Parathyroid adenoma (tissue), 2 donors: ENCODE results near the gene CENPC.

ENCODE experiments used
- H2AFZ ChIP-seq: fragments of 300-600 bp; sonication (generic); one replicate; pipeline ENCODE4 v1.7.0; 2017; ENCODE audit warnings: antibody characterized with exemption, mild to moderate bottlenecking
- H3K27ac ChIP-seq: fragments of 300-600 bp; sonication (generic); one replicate; pipeline ENCODE4 v1.7.0; 2017
- H3K27me3 ChIP-seq: fragments of 300-600 bp; sonication (generic); one replicate; pipeline ENCODE4 v1.7.0; 2017; ENCODE audit warnings: low read length; ENCODE audit not compliant: control insufficient read depth, insufficient read depth
- H3K36me3 ChIP-seq: fragments of 300-600 bp; sonication (generic); one replicate; pipeline ENCODE4 v1.7.0; 2017; ENCODE audit warnings: low read length; ENCODE audit not compliant: control insufficient read depth, insufficient read depth
- H3K4me1 ChIP-seq: fragments of 300-600 bp; sonication (generic); one replicate; pipeline ENCODE4 v1.7.0; 2017; ENCODE audit warnings: control low read depth
- H3K4me2 ChIP-seq: fragments of 300-600 bp; sonication (generic); one replicate; pipeline ENCODE4 v1.7.0; 2017; ENCODE audit warnings: low read length
- H3K4me3 ChIP-seq: fragments of 300-600 bp; sonication (generic); one replicate; pipeline ENCODE4 v1.7.0; 2017; ENCODE audit warnings: low read depth, low read length
- H3K79me2 ChIP-seq: fragments of 300-600 bp; sonication (generic); one replicate; pipeline ENCODE4 v1.7.0; 2017; ENCODE audit warnings: control low read depth
- H3K9ac ChIP-seq: fragments of 300-600 bp; sonication (generic); one replicate; pipeline ENCODE4 v1.7.0; 2017; ENCODE audit warnings: mild to moderate bottlenecking
- H3K9me3 ChIP-seq: fragments of 300-600 bp; sonication (generic); one replicate; pipeline ENCODE4 v1.7.0; 2017; ENCODE audit warnings: low read length; ENCODE audit not compliant: control insufficient read depth
- TF ChIP-seq, protein P1 (sequence below): fragments of 300-600 bp; sonication (generic); IDR thresholded peaks from one replicate; pipeline ENCODE4 v1.7.0; 2017; ENCODE audit warnings: antibody characterized with exemption, mild to moderate bottlenecking
- donor health status: primary hyperparathyroidism.

Gene CENPC

DNA sequence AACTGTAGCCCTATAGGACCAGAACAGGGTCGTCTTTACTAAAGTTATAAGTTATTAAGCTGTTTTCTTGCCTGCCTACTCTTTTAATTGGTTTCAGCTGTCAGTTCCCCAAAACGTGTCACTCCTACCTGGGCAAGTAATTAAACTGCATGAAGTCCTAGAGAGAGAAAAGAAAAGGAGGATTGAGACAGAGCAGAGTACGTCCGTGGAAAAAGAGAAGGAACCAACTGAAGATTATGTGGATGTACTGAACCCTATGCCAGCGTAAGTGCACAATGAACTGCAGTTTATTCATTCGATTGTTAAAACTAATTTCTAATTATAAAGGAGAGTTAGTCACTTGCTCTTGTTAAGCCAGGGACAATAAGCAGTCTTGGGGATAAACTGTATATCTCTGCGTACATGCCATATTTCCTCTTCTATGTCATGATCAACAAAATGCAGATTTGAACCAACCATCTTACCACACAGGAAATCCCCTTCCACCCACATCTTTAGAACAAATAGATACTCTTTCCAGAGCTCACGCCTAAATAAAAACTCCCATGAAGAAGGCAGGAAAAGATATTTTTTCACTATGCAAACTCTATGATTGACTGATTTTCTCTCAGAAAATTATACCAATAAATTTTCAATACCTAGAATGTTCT, 36.0 kb upstream of the CENPC start:
- Histone ChIP-seq H3K4me3 (no peak overlapping the region), H3K4me2 (no peak overlapping the region), H3K79me2 (no peaks in the 10 kb centered on the region), H3K27ac (no peak overlapping the region), H3K9me3 (no peaks in the 10 kb centered on the region), H3K4me1 (no peaks in the 10 kb centered on the region), H3K36me3 (no peaks in the 10 kb centered on the region), H3K27me3 (no peaks in the 10 kb centered on the region), H2AFZ (no peak overlapping the region), H3K9ac (no peak overlapping the region)
- TF ChIP-seq, protein P1, sequence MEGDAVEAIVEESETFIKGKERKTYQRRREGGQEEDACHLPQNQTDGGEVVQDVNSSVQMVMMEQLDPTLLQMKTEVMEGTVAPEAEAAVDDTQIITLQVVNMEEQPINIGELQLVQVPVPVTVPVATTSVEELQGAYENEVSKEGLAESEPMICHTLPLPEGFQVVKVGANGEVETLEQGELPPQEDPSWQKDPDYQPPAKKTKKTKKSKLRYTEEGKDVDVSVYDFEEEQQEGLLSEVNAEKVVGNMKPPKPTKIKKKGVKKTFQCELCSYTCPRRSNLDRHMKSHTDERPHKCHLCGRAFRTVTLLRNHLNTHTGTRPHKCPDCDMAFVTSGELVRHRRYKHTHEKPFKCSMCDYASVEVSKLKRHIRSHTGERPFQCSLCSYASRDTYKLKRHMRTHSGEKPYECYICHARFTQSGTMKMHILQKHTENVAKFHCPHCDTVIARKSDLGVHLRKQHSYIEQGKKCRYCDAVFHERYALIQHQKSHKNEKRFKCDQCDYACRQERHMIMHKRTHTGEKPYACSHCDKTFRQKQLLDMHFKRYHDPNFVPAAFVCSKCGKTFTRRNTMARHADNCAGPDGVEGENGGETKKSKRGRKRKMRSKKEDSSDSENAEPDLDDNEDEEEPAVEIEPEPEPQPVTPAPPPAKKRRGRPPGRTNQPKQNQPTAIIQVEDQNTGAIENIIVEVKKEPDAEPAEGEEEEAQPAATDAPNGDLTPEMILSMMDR = no peak

DNA sequence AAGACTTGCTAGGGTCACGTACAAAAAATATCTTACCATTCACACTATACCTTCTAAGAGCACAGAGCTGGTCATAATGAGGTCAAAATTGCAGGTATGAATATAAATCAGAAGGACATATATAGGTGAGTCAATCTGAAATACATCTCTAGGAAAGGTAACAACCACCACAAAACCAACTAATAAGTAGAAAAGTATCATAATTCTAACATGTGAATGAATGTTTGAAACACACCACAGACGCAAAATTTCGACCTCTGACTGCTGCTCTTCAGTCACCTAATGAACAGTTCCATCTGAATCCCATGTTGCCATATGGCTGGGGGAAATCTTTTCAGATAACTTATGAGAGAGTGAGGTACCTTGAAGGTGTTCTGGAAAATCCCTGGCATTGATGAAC, 35.3 kb upstream of the CENPC start:
- H3K4me3 ChIP-seq = no peak overlapping the region
- H3K9ac ChIP-seq = no peak overlapping the region
- H3K4me2 ChIP-seq = no peak overlapping the region
- H3K27me3 ChIP-seq = no peaks in the 10 kb centered on the region
- no peaks in the 10 kb centered on the region for H3K79me2 ChIP-seq
- no peak overlapping the region for H2AFZ ChIP-seq
- no peaks in the 10 kb centered on the region for H3K4me1 ChIP-seq
- H3K36me3 ChIP-seq = no peaks in the 10 kb centered on the region
- TF ChIP-seq, protein P1 = no peak
- H3K9me3 ChIP-seq = no peaks in the 10 kb centered on the region
- H3K27ac ChIP-seq = no peak overlapping the region

DNA sequence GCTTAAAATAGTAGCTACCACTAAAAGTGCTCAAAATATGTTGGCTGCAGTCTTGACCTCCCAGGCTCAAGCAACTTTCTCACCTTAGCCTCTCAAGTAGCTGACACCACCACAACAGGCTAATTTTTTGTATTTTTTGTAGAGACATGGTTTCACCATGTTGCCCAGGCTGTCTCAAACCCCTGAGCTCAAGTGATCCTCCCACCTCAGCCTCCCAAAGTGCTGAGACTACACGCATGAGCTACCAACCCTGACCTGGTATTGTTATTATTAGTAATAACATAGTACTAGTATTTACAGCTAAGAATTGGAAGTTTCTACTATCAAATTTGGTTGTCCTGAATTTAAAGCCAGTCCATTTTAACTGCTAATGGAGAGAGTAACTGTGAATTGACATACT, 31.2 kb upstream of the CENPC start:
- no peaks in the 10 kb centered on the region for H3K79me2 ChIP-seq
- no peak overlapping the region for H2AFZ ChIP-seq
- no peak overlapping the region for H3K27ac ChIP-seq
- no peaks in the 10 kb centered on the region for H3K9me3 ChIP-seq
- no peaks in the 10 kb centered on the region for H3K27me3 ChIP-seq
- H3K4me1 ChIP-seq = no peaks in the 10 kb centered on the region
- H3K36me3 ChIP-seq = no peaks in the 10 kb centered on the region
- no peak overlapping the region for H3K4me3 ChIP-seq
- H3K9ac ChIP-seq = no peak overlapping the region
- no peak overlapping the region for H3K4me2 ChIP-seq
- TF ChIP-seq, protein P1 = no peak

DNA sequence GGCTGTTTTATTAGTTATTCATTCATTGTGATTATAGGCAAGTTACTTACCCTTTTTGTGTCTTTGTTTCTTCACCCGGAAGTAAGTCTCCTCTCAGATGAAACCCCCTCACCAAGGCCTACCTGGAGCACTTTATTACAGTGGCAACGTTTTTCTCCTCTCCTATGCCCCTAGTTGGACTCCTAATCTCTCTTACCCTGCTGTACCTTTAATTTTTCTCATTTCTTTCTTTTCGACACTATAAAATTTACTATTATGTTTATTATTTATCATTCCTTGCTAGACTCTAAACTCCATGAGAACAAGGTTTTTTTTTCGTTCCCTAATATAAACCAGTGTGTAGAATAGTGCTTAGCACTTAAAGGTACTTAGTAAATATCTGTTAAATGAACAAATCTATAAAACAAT, 30.8 kb upstream of the CENPC start:
- Histone ChIP-seq H3K4me3 (no peak overlapping the region), H3K36me3 (no peaks in the 10 kb centered on the region), H2AFZ (peak overlapping the region; percentile 69), H3K27me3 (no peaks in the 10 kb centered on the region), H3K9ac (no peak overlapping the region), H3K9me3 (no peaks in the 10 kb centered on the region), H3K27ac (no peak overlapping the region), H3K79me2 (no peaks in the 10 kb centered on the region), H3K4me1 (no peaks in the 10 kb centered on the region), H3K4me2 (peak overlapping the region; percentile 73)
- TF ChIP-seq, protein P1 = no peak
